ENCODE data around the gene NANS.

GRCh38 chr9:98099346-98099745 is 42.8 kb downstream of the NANS start:
- no peak for TF ChIP-seq POLR2A (IDR thresholded peaks at IDR 0.05)
- no peak for TF ChIP-seq CTCF (IDR thresholded peaks at IDR 0.05)

All from esophagus squamous epithelium (tissue), 4 donors.